ENCODE results near the gene GALNT1.

GALNT1 gene

GRCh38 chr18:35582899-35583558, 1.5 kb downstream of the GALNT1 start:
- peak; percentile 91 for DNase-seq

- DNase-seq = no peak
These were observed 3.2 kb downstream of the GALNT1 start for GRCh38 chr18:35584735-35585134.

- DNase-seq = no peak
These were observed 4.1 kb downstream of the GALNT1 start for GRCh38 chr18:35585608-35586007.

GRCh38 chr18:35588122-35588521, 6.6 kb downstream of the GALNT1 start:
- no peak for DNase-seq

- peak; percentile 36 for DNase-seq
These were observed 7.5 kb downstream of the GALNT1 start for GRCh38 chr18:35588995-35589394.

- no peak for DNase-seq
These were observed 8.0 kb downstream of the GALNT1 start for GRCh38 chr18:35589546-35589945.

GRCh38 chr18:35590935-35591334, 9.4 kb downstream of the GALNT1 start:
- no peak for DNase-seq

- DNase-seq = no peak
These were observed 10.8 kb downstream of the GALNT1 start for GRCh38 chr18:35592298-35592697.

- no peak for DNase-seq
These were observed 12.3 kb downstream of the GALNT1 start for GRCh38 chr18:35593859-35594258.

- DNase-seq = no peak
These were observed 16.2 kb downstream of the GALNT1 start for GRCh38 chr18:35597758-35598157.

GRCh38 chr18:35602193-35602820, 20.8 kb downstream of the GALNT1 start:
- DNase-seq = no peak

- DNase-seq = no peak
These were observed 21.5 kb downstream of the GALNT1 start for GRCh38 chr18:35603008-35603407.

- no peak for DNase-seq
These were observed 22.0 kb downstream of the GALNT1 start for GRCh38 chr18:35603528-35603927.

GRCh38 chr18:35604369-35604768, 22.8 kb downstream of the GALNT1 start:
- DNase-seq = no peak

- peak; percentile 9 for DNase-seq
These were observed 24.3 kb downstream of the GALNT1 start for GRCh38 chr18:35605686-35606417.

GRCh38 chr18:35609236-35609635, 27.7 kb downstream of the GALNT1 start:
- no peak for DNase-seq

- peak; percentile 64 for DNase-seq
These were observed 28.5 kb downstream of the GALNT1 start for GRCh38 chr18:35610089-35610488.

- no peak for DNase-seq
These were observed 29.2 kb downstream of the GALNT1 start for GRCh38 chr18:35610724-35611123.

GRCh38 chr18:35611518-35611917, 30.0 kb downstream of the GALNT1 start:
- no peak for DNase-seq

- DNase-seq = no peak
These were observed 34.5 kb downstream of the GALNT1 start for GRCh38 chr18:35616074-35616473.

GRCh38 chr18:35616664-35617423, 35.3 kb downstream of the GALNT1 start:
- DNase-seq = peak; percentile 59

- DNase-seq = no peak
These were observed 36.3 kb downstream of the GALNT1 start for GRCh38 chr18:35617865-35618264.

GRCh38 chr18:35618289-35618688, 36.7 kb downstream of the GALNT1 start:
- no peak for DNase-seq

Measured in DMS53 (cell line).